Tibial artery (tissue), 4 donors: ENCODE data around the gene SPINK8.

Experiments used
- DNase-seq, 2 donors: peaks; one replicate each; pipeline ENCODE4 v3.0.0-alpha.2; 2019
- H3K27ac ChIP-seq, 2 donors: fragments of 200-600 bp; sonication (generic) in 1 of 2; 1 replicate in 1 of 2; 2 replicates in 1 of 2; pipeline ENCODE4 v1.5.1; 2018 to 2019; ENCODE audit warnings: mild to moderate bottlenecking in 1 of 2
- H3K27me3 ChIP-seq, 2 donors: fragments of 200-600 bp; sonication (generic) in 1 of 2; one replicate each; pipeline versions ENCODE4 v1.5.1 to v1.6.0; 2016 to 2019
- H3K36me3 ChIP-seq, 3 donors: fragments of 200-600 bp; sonication (generic) in 2 of 3; one replicate each; pipeline ENCODE4 v1.5.1; 2016 to 2019; ENCODE audit warnings: mild to moderate bottlenecking in 2 of 3
- H3K4me1 ChIP-seq, 4 donors: fragments of 200-600 bp; sonication (generic) in 2 of 4; 1 replicate in 3 of 4; 2 replicates in 1 of 4; pipeline ENCODE4 v1.5.1; 2016 to 2019
- H3K4me3 ChIP-seq, 2 donors: fragments of 200-600 bp; sonication (generic) in 1 of 2; 1 replicate in 1 of 2; 2 replicates in 1 of 2; pipeline ENCODE4 v1.5.1; 2018 to 2019; ENCODE audit warnings: mild to moderate bottlenecking in 2 of 2
- H3K9me3 ChIP-seq, 3 donors: fragments of 200-600 bp; sonication (generic) in 1 of 3; one replicate each; pipeline ENCODE4 v1.5.1; 2016 to 2019
- CTCF ChIP-seq, 2 experiments: fragments of 200-600 bp in 1 of 2; fragments of 450-650 bp in 1 of 2; IDR thresholded peaks; one replicate each; pipeline ENCODE4 v1.5.1; 2017 to 2019; ENCODE audit warnings: antibody characterized with exemption in 2 of 2, mild to moderate bottlenecking in 1 of 2, moderate library complexity in 1 of 2
- intact Hi-C: fragments of 100-400 bp; cut with DNase I; formaldehyde crosslinking; loops from one replicate; pipeline ENCODE4 v1.15.0; 2023; ENCODE audit warnings: low total_unique reads

The SPINK8 gene

GRCh38 chr3:48270306-48270705 lies 63.2 kb downstream of the SPINK8 start:
- intact Hi-C loops = no loop called here
- no peak overlapping the region for H3K4me3 ChIP-seq

GRCh38 chr3:48269592-48269991 lies 63.9 kb downstream of the SPINK8 start:
- no peaks in the 10 kb centered on the region for H3K4me1 ChIP-seq
- H3K36me3 ChIP-seq = peaks cover 6 to 48% (median 33%) of the 10 kb centered on the region in 3 donors
- H3K9me3 ChIP-seq = no peaks in the 10 kb centered on the region
- H3K4me3 ChIP-seq = no peak overlapping the region
- no peak for DNase-seq
- H3K27me3 ChIP-seq = no peaks in the 10 kb centered on the region
- H3K27ac ChIP-seq = no peak overlapping the region
- intact Hi-C loops = no loop called here
- no peak for TF ChIP-seq CTCF (IDR thresholded peaks at IDR 0.05)

More at GRCh38 chr3:48270306-48270705, 63.2 kb downstream of the SPINK8 start:
- Histone ChIP-seq H3K9me3 (no peaks in the 10 kb centered on the region), H3K4me1 (no peaks in the 10 kb centered on the region), H3K36me3 (peaks cover 5 to 45% (median 33%) of the 10 kb centered on the region in 3 donors), H3K27ac (no peak overlapping the region), H3K27me3 (no peaks in the 10 kb centered on the region)
- TF ChIP-seq CTCF (IDR thresholded peaks at IDR 0.05) = no peak
- no peak for DNase-seq

GRCh38 chr3:48268936-48269561 lies 64.4 kb downstream of the SPINK8 start:
- no peak overlapping the region for H3K27ac ChIP-seq
- peaks cover 12 to 54% (median 33%) of the 10 kb centered on the region in 3 donors for H3K36me3 ChIP-seq
- intact Hi-C loops = no loop called here
- H3K9me3 ChIP-seq = no peaks in the 10 kb centered on the region
- no peaks in the 10 kb centered on the region for H3K4me1 ChIP-seq
- TF ChIP-seq CTCF (IDR thresholded peaks at IDR 0.05) = no peak
- no peaks in the 10 kb centered on the region for H3K27me3 ChIP-seq
- no peak for DNase-seq
- no peak overlapping the region for H3K4me3 ChIP-seq

GRCh38 chr3:48268381-48268935 lies 65.0 kb downstream of the SPINK8 start:
- Histone ChIP-seq H3K4me3 (no peak overlapping the region), H3K27me3 (no peaks in the 10 kb centered on the region), H3K27ac (no peak overlapping the region), H3K36me3 (peaks cover 18 to 60% (median 34%) of the 10 kb centered on the region in 3 donors), H3K4me1 (no peaks in the 10 kb centered on the region), H3K9me3 (no peaks in the 10 kb centered on the region)
- TF ChIP-seq CTCF (IDR thresholded peaks at IDR 0.05) = no peak
- no peak for DNase-seq
- intact Hi-C loops = no loop called here

- H3K27ac ChIP-seq = no peak overlapping the region
- no peak overlapping the region for H3K4me3 ChIP-seq
- TF ChIP-seq CTCF (IDR thresholded peaks at IDR 0.05) = no peak
- H3K9me3 ChIP-seq = no peaks in the 10 kb centered on the region
- H3K36me3 ChIP-seq = peaks cover 19 to 66% (median 41%) of the 10 kb centered on the region in 3 donors
- no peak for DNase-seq
- no peaks in the 10 kb centered on the region for H3K27me3 ChIP-seq
- H3K4me1 ChIP-seq = no peaks in the 10 kb centered on the region
- intact Hi-C loops = no loop called here
These were observed 65.7 kb downstream of the SPINK8 start for GRCh38 chr3:48267782-48268181.
